Smooth muscle cell (in vitro differentiated cells): Measurements from ENCODE around the gene RPS5. TPM values are rescaled to one million over a fixed set of nuclear protein-coding genes. Genes with fewer than 3 reads are reported as not detected.
A peak's percentile ranks its signal among the peaks of the same experiment; 100 is the strongest.

Source experiments
- DNase-seq: peaks from one replicate; lab custom pipeline; 2025; ENCODE audit not compliant: unreplicated experiment; lab: John Stamatoyannopoulos, UW
- H2AFZ ChIP-seq: fragments of 200-600 bp; sonication (generic); 2 replicates; pipeline ENCODE4 v1.6.0; 2016; ENCODE audit warnings: antibody characterized with exemption, low read depth, mild to moderate bottlenecking
- H3F3A ChIP-seq: fragments of 200-600 bp; sonication (generic); 2 replicates; pipeline ENCODE4 v1.6.0; 2017; ENCODE audit warnings: antibody characterized with exemption, low read depth
- H3K27ac ChIP-seq: fragments of 200-600 bp; sonication (generic); 2 replicates; pipeline ENCODE4 v1.5.1; 2016; ENCODE audit warnings: low read depth, mild to moderate bottlenecking
- H3K27me3 ChIP-seq: fragments of 200-600 bp; sonication (generic); 2 replicates; pipeline ENCODE4 v1.6.1; 2016; ENCODE audit warnings: low read depth, mild to moderate bottlenecking
- H3K36me3 ChIP-seq: fragments of 200-600 bp; sonication (generic); 2 replicates; pipeline ENCODE4 v1.5.1; 2016; ENCODE audit warnings: low read depth
- H3K4me1 ChIP-seq: fragments of 200-600 bp; sonication (generic); 2 replicates; pipeline ENCODE4 v1.5.1; 2016; ENCODE audit warnings: low read depth
- H3K4me2 ChIP-seq: fragments of 200-600 bp; sonication (generic); 2 replicates; pipeline ENCODE4 v1.6.0; 2016; ENCODE audit warnings: mild to moderate bottlenecking
- H3K4me3 ChIP-seq: fragments of 200-600 bp; sonication (generic); 2 replicates; pipeline ENCODE4 v1.5.1; 2016; ENCODE audit warnings: mild to moderate bottlenecking
- H3K79me2 ChIP-seq: fragments of 200-600 bp; sonication (generic); 2 replicates; pipeline ENCODE4 v1.6.0; 2016; ENCODE audit warnings: low read depth, mild to moderate bottlenecking
- H3K9ac ChIP-seq: fragments of 200-600 bp; sonication (generic); 2 replicates; pipeline ENCODE4 v1.6.0; 2016; ENCODE audit warnings: low read depth
- H3K9me3 ChIP-seq: fragments of 200-600 bp; sonication (generic); replicated peaks from 2 replicates; pipeline ENCODE4 v1.5.1; 2016; ENCODE audit warnings: low read depth
- H4K20me1 ChIP-seq: fragments of 200-600 bp; sonication (generic); 2 replicates; pipeline ENCODE4 v1.6.0; 2016; ENCODE audit warnings: low read depth
- WGBS: methylation state at CpG from one replicate; pipeline ENCODE4 v1.1.7; 2016; ENCODE audit warnings: low lambda C conversion rate; 5-methylcytosine and 5-hydroxymethylcytosine counted together
- polyA plus RNA-seq: library from polyadenylated mRNA; unstranded; fragments of >200 nt; fragmentation: Nextera tagmentation; extraction: Ambion mirVana; gene quantifications from 2 replicates; pipeline ENCODE4 v1.2.1, GENCODE V29; 2016
- total RNA-seq: library from RNA; depleted of rRNA; stranded (reverse); fragments of >200 nt; gene quantifications from 2 replicates; pipeline ENCODE4 v1.2.3, GENCODE V29; 2014
- TF ChIP-seq, protein P1 (sequence below): fragments of 200-600 bp; sonication (generic); IDR thresholded peaks from 2 replicates; pipeline ENCODE4 v1.5.1; 2017; ENCODE audit warnings: borderline replicate concordance, mild to moderate bottlenecking, antibody characterized with exemption; ENCODE audit not compliant: insufficient read depth, poor library complexity, severe bottlenecking

Gene RPS5
- total and polyA plus RNA-seq, 2 experiments from 2014 or later: 684 to 1,773 TPM

GRCh38 chr19:58395220-58395978 is 8.3 kb downstream of the RPS5 start, which contains the start of gene RNF225:
Gene RNF225, plus strand, starts transcription at chr19:58395656. Its CDS starts 434 bp downstream, at chr19:58396090.
- Histone ChIP-seq H4K20me1 (peaks cover 46% of the 10 kb centered on the region), H3F3A (peaks cover 4% of the 10 kb centered on the region), H3K27me3 (no peaks in the 10 kb centered on the region), H3K27ac (no peak within 1 kb of the TSS), H3K9ac (peak within 1 kb of the TSS; percentile 43), H3K4me2 (peak within 1 kb of the TSS; percentile 87), H3K9me3 (no peaks in the 10 kb centered on the region), H3K4me1 (peaks cover 2% of the 10 kb centered on the region), H3K4me3 (peak within 1 kb of the TSS; percentile 44), H3K36me3 (no peaks in the 10 kb centered on the region), H2AFZ (no peak within 1 kb of the TSS), H3K79me2 (peaks cover 15% of the 10 kb centered on the region)
- WGBS: 37% methylated on average over 21 of the region's 21 CpGs
- DNase-seq: no peak
- TF ChIP-seq, protein P1, sequence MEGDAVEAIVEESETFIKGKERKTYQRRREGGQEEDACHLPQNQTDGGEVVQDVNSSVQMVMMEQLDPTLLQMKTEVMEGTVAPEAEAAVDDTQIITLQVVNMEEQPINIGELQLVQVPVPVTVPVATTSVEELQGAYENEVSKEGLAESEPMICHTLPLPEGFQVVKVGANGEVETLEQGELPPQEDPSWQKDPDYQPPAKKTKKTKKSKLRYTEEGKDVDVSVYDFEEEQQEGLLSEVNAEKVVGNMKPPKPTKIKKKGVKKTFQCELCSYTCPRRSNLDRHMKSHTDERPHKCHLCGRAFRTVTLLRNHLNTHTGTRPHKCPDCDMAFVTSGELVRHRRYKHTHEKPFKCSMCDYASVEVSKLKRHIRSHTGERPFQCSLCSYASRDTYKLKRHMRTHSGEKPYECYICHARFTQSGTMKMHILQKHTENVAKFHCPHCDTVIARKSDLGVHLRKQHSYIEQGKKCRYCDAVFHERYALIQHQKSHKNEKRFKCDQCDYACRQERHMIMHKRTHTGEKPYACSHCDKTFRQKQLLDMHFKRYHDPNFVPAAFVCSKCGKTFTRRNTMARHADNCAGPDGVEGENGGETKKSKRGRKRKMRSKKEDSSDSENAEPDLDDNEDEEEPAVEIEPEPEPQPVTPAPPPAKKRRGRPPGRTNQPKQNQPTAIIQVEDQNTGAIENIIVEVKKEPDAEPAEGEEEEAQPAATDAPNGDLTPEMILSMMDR: no peak

DNA sequence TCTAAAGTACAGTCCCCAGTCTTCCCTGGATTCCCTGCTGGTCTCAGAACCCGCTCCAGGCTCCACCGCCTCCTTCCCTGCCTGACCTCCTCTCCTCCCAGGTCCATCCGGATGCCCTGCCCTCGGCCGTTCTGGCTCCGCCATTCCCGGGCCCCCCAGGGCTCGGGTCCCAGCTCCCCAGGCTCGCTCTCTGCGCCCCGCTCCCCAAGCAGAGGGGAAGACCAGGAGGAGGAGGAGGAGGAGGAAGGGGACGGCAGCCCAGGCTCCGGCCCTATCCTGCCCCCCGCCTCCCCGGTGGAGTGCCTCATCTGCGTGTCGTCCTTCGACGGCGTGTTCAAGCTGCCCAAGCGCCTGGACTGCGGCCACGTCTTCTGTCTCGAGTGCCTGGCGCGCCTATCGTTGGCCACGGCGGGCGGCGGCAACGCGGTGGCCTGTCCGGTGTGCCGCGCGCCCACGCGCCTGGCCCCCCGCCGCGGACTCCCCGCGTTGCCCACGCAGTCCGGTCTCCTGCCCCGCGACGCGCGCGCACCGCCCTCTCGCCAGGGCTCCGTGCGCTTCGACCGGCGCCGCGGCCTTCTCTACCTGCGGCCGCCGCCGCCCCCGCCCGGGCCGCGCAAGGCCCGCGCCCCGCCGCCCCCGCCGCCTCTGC is 9.0 kb downstream of the RPS5 start:
- peak overlapping the region; percentile 44 for H3K4me3 ChIP-seq
- 9% methylated on average over 28 of the region's 75 CpGs for WGBS

DNA sequence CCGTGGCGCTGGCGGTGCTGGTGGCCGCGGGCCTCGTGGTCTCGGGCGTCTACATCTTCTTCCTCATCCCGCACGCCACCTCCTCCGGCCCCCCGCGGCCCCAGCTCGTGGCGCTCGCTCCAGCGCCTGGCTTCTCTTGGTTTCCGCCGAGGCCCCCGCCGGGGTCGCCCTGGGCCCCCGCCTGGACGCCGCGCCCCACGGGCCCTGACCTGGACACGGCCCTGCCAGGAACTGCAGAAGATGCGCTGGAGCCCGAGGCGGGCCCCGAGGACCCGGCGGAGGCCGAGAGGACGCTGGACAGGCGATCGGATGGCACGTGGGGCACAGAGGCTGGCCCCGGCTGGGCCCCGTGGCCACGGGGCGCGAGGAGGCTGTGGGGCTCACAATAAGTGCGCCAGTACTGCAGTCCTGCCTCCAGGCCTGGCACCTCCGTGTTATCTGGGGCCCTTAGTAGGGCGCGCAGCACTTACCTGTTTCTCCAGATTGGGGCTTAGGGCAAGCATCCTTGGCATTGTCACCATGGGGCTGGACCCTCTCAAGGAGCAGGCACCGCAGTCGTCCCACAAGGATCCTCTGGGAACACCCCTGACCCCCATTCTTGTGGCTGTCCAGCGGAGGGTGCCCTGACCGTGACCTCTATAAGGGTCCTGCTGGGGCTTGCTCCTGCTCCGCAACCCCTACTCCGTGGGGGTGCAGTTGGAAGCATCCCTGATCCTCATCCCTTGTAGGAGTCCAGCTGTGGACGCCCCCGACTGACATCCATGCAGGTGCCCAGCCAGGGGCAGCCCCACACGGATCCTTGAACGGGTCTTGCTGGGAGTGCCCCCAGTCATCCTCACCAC is 9.8 kb downstream of the RPS5 start:
- Histone ChIP-seq H3K4me1 (peaks cover 8% of the 10 kb centered on the region), H3K27ac (no peak overlapping the region), H3K27me3 (no peaks in the 10 kb centered on the region), H3F3A (peaks cover 4% of the 10 kb centered on the region), H3K4me2 (peak overlapping the region; percentile 48), H3K4me3 (no peak overlapping the region), H3K9ac (no peak overlapping the region), H3K36me3 (no peaks in the 10 kb centered on the region), H3K9me3 (no peaks in the 10 kb centered on the region), H2AFZ (no peak overlapping the region), H3K79me2 (peaks cover 1% of the 10 kb centered on the region), H4K20me1 (peaks cover 31% of the 10 kb centered on the region)
- DNase-seq: no peak
- WGBS: 74% methylated on average over 42 of the region's 58 CpGs
- TF ChIP-seq, protein P1: no peak

More for the DNA sequence above, 9.0 kb downstream of the RPS5 start:
- no peaks in the 10 kb centered on the region for H3K36me3 ChIP-seq
- peaks cover 8% of the 10 kb centered on the region for H3K79me2 ChIP-seq
- peaks cover 39% of the 10 kb centered on the region for H4K20me1 ChIP-seq
- no peaks in the 10 kb centered on the region for H3K9me3 ChIP-seq
- H2AFZ ChIP-seq: no peak overlapping the region
- no peaks in the 10 kb centered on the region for H3K27me3 ChIP-seq
- TF ChIP-seq, protein P1: no peak
- H3K4me1 ChIP-seq: peaks cover 7% of the 10 kb centered on the region
- DNase-seq: no peak
- H3K9ac ChIP-seq: peak overlapping the region; percentile 43
- H3K27ac ChIP-seq: no peak overlapping the region
- H3F3A ChIP-seq: peaks cover 4% of the 10 kb centered on the region
- peak overlapping the region; percentile 87 for H3K4me2 ChIP-seq
